Measurements from ENCODE around the gene CD44. TPM values are rescaled to one million over a fixed set of nuclear protein-coding genes. Genes with fewer than 3 reads are reported as not detected.

Gene CD44
- total RNA-seq, 1 experiment from 2014 or later = 121 TPM

DNA sequence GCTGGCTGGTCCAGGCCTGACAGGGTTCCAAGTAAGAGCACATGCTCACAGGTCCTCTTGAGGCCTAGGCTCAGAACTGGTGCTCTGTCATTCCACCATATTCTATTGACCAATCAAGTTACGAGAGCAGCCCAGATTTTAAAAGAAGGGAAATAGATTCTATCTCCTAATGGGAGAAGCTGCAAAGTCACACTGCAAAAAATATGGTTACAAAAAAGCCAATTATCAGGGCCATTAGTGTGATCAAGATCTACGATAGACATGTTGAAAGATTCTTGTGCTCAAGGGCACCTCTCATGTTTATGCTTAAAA is 96.1 kb downstream of the CD44 start:
- no peak for DNase-seq (ENCODE audit: low read depth in 1 of 2, low spot score in 2 of 2)
- Histone ChIP-seq H3K4me1 (replicated peaks) (peaks cover 37% of the 10 kb centered on the region), H3K9me3 (replicated peaks) (no peaks in the 10 kb centered on the region), H3K4me3 (no peak overlapping the region), H3K27me3 (replicated peaks) (no peaks in the 10 kb centered on the region), H3K27ac (no peak overlapping the region), H3K36me3 (peaks cover 24% of the 10 kb centered on the region)

DNA sequence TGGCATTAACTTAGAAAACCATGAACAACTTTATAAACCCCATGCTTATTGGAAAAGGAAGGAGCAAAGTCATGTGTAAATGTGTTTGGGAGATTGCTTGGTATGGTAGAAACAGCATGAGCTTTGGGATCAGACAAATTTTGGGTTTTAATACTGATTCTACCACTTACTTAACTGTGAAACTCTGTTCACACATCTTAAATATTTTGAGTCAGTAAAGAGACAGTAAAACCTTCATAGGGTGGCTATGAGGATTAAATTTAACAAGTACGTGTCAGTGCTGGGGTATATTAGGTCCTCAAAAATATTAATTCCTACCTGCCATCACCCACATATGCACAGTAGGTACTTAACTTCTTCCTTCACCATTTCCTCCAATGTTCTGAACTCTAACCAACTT is 96.5 kb downstream of the CD44 start:
- Histone ChIP-seq H3K4me1 (replicated peaks) (peaks cover 37% of the 10 kb centered on the region), H3K27ac (no peak overlapping the region)

DNA sequence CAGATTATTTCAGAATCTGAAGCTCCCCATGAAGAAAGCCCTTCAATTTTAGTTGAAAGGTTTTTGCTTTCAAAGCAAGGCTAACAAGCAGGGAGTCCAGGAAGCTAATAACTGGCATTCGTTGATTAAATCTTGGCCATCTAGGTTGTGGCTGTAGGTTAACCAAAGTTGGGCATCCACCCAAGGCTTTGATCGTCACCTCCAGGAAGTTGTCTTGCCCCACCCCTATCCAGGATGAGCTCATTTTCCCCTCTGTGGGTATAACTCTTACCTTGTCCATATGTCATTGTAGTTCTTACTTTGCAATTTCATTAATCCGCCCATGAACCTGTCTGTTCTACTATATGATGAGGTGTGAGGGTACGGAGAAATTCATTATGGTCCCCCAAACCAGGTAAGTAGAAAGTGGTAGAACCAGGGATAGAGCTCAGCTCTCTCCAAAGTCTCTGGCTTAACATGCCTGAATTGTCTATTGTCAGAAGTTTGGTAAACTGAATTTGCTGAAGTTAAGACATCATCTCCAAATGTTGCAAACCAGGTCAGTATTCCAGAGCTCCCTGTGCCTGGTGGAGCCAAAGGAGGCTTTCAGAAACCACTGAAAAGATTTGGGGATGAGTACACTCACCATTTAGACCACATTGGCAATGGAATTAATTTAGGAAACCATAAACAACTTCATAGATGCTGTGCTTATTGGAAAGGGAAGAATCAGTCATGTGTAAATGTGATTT is 97.1 kb downstream of the CD44 start:
- Histone ChIP-seq H3K9me3 (replicated peaks) (no peaks in the 10 kb centered on the region), H3K27ac (no peak overlapping the region), H3K4me1 (replicated peaks) (peaks cover 37% of the 10 kb centered on the region), H3K36me3 (peaks cover 14% of the 10 kb centered on the region), H3K4me3 (no peak overlapping the region), H3K27me3 (replicated peaks) (no peaks in the 10 kb centered on the region)
- no peak for DNase-seq (ENCODE audit: low read depth in 1 of 2, low spot score in 2 of 2)

More for the DNA sequence above, 96.5 kb downstream of the CD44 start:
- H3K36me3 ChIP-seq = peaks cover 20% of the 10 kb centered on the region
- H3K9me3 ChIP-seq (replicated peaks) = no peaks in the 10 kb centered on the region
- H3K4me3 ChIP-seq = no peak overlapping the region
- no peak for DNase-seq (ENCODE audit: low read depth in 1 of 2, low spot score in 2 of 2)
- H3K27me3 ChIP-seq (replicated peaks) = no peaks in the 10 kb centered on the region

DNA sequence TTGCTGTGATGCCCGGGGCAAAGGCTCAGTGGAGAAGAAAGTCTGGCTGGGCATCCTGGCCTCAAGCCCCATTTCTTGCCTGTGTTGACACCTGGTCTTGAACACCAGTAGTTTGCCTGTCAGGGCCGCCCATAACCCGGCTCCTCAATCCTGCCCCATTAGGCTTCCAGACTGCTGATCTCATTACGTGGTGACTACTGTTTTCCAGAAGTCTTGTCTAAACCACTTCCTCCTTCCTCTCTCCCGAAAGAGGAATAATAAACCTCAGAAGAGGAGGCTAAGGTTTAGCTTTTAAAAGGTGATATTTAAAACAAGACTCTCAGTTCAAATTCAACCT is 97.7 kb downstream of the CD44 start:
- H3K27me3 ChIP-seq (replicated peaks) = no peaks in the 10 kb centered on the region
- H3K36me3 ChIP-seq = peaks cover 9% of the 10 kb centered on the region
- no peak overlapping the region for H3K27ac ChIP-seq
- no peak overlapping the region for H3K4me3 ChIP-seq
- peaks cover 37% of the 10 kb centered on the region for H3K4me1 ChIP-seq (replicated peaks)
- H3K9me3 ChIP-seq (replicated peaks) = no peaks in the 10 kb centered on the region
- no peak for DNase-seq (ENCODE audit: low read depth in 1 of 2, low spot score in 2 of 2)

DNA sequence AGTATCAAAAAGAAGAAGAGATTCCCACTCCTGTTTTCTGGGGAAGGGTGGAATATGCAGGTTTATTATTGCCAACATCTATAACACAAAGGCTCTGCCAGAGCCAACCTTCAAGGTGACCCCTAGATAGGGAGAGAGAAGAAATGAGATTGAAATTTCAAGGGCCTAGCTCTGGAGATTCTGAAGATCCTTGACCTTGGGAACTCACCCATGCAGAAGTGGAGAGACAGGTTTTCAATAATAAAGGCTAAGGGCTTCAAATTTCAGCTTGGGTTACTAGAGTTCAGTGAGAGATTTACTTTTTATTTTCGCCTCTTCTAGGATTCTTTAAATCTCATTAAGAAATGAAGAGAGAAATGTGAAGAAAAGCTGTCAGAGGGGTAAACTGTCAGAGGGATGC is 98.4 kb downstream of the CD44 start:
- no peak for DNase-seq (ENCODE audit: low read depth in 1 of 2, low spot score in 2 of 2)
- H3K27me3 ChIP-seq (replicated peaks) = no peaks in the 10 kb centered on the region
- peaks cover 35% of the 10 kb centered on the region for H3K4me1 ChIP-seq (replicated peaks)
- no peak overlapping the region for H3K27ac ChIP-seq
- H3K36me3 ChIP-seq = peaks cover 3% of the 10 kb centered on the region; the same call in 1 of the 2 replicates
- no peaks in the 10 kb centered on the region for H3K9me3 ChIP-seq (replicated peaks)
- no peak overlapping the region for H3K4me3 ChIP-seq

DNA sequence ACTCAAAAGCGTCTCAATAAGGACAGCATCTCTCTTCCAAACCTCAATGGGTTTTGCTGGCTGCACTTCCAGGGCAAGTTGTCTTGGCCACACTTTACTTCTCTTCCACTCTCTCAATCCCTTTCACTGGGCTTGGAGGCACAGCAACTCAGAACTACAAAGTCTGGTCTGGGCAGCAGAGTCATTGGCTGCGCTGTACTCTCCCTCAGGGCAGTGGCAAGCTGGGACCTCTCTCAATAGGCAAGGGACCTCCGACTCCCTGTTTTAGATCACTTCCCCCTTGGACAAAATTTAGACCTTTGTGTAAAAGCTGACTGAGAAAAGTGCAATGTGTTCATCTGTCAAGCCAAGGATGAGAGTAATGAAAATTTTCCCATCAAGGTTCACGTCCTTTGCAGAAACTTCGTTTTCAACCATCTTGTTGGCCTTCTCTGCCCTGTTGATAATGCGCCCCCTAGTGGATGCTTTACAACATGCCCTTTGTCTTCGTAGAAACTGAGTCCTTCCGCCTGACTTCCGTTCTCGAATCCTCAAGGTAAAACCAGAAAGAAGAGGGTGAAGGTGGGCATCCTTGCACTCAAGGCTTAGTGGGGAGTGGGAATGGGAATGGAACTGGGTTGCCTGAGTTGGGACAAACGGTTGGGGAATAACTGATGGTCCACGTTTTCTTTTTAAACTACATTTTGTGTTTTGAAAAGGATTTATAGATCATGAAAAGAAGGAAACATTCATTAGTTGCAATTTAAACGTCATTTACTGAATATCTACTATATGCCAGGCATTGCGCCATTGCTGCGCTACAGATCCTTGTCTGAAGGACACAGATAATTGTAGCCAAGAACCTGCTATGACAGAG is 99.1 kb downstream of the CD44 start:
- Histone ChIP-seq H3K27me3 (replicated peaks) (no peaks in the 10 kb centered on the region), H3K9me3 (replicated peaks) (no peaks in the 10 kb centered on the region), H3K4me1 (replicated peaks) (peaks cover 35% of the 10 kb centered on the region), H3K36me3 (no peaks in the 10 kb centered on the region), H3K4me3 (no peak overlapping the region), H3K27ac (no peak overlapping the region)
- peak in 1 of 2 experiments; percentile 30 for DNase-seq (ENCODE audit: low read depth in 1 of 2, low spot score in 2 of 2)

DNA sequence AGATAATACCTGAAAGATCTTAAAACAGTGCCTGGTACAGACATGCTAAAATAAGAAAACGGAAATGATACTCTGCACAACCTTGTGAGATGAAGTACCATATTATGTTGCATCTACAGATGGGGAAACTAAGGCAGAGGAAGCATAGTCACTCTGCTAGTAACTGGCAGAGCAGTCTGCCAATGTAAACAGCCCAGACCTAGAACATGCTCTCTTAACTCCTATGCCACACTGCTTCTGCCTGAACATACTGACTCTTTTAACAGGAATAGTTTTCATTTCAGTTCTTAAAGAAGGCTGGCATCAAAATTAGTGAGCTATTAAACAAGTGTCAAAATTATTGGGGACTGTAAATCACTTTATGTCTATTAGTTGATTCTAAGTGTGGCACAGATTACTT is 99.9 kb downstream of the CD44 start:
- H3K36me3 ChIP-seq = no peaks in the 10 kb centered on the region
- H3K27me3 ChIP-seq (replicated peaks) = no peaks in the 10 kb centered on the region
- no peak for DNase-seq (ENCODE audit: low read depth in 1 of 2, low spot score in 2 of 2)
- peaks cover 35% of the 10 kb centered on the region for H3K4me1 ChIP-seq (replicated peaks)
- H3K9me3 ChIP-seq (replicated peaks) = no peaks in the 10 kb centered on the region
- H3K27ac ChIP-seq = no peak overlapping the region
- H3K4me3 ChIP-seq = no peak overlapping the region

DNA sequence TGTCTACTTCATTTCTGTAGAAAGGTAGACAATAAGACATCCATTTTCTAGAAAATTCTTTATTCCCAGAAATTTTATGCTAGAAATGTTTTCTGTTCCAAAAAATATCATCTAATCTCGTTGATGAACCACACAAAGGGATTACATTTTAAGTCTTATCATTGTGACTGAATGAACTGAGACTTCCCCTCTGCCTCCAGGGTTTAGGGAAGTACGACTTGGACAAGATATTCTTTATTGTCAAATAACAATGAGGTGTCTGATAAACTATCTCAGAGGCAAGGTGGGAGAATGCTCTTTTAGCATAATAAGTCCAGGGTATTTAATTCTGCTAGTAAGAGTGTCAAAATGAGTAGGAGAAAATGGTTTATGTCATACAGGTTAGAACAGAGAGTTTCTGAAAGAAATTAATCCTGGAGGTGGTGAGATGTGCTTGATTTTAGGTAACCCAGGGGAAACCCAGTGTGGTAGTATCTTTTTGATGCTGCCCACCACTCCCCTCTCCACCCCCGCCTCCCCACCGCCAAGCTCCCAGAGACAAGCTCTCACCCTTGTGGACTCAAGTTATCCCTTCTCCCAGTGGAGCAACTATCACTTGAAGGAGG is 100.6 kb downstream of the CD44 start:
- Histone ChIP-seq H3K27ac (no peak overlapping the region), H3K9me3 (replicated peaks) (no peaks in the 10 kb centered on the region), H3K36me3 (no peaks in the 10 kb centered on the region), H3K4me3 (no peak overlapping the region), H3K4me1 (replicated peaks) (peaks cover 35% of the 10 kb centered on the region), H3K27me3 (replicated peaks) (no peaks in the 10 kb centered on the region)
- DNase-seq (ENCODE audit: low read depth in 1 of 2, low spot score in 2 of 2) = no peak

DNA sequence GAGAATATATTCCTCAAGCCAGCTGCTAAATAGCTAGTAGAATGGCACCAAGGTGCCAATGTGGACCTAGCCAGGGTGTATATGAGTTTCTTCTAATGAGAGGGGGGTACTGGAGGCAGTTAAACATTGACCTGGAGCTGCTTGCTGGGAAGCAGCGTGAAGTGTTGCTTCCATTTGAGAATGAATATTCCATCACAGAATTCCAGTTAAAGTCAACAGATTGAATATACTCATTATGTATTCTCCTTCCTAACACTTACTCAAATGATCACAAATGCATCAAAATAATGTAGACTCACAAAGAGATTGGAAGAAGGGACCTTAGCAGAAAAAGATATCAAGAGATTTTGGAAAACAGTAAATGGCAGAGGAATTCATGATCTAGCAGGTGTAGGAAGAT is 102.1 kb downstream of the CD44 start:
- Histone ChIP-seq H3K27ac (no peak overlapping the region), H3K9me3 (replicated peaks) (no peaks in the 10 kb centered on the region), H3K4me3 (no peak overlapping the region), H3K36me3 (no peaks in the 10 kb centered on the region), H3K4me1 (replicated peaks) (peaks cover 30% of the 10 kb centered on the region), H3K27me3 (replicated peaks) (no peaks in the 10 kb centered on the region)
- DNase-seq (ENCODE audit: low read depth in 1 of 2, low spot score in 2 of 2) = no peak

DNA sequence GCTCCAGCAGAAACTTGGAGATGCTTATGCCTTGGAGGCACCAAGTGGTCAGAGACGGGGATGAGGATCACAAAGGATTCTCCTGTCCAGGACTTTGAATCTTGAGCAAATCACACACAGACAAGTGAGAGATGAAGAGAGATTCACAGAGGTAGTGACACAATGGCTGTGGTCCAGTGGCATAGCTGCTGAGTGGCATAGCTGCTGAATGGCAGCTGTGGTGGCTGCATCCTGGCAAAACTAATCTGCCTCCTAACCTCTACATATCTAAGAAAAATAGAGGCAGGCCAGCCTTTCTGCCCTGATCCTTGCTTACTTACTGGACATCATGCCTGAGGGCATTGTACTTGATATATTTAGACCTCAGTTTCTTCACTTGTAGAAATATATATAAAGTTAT is 102.6 kb downstream of the CD44 start:
- H3K27me3 ChIP-seq (replicated peaks) = no peaks in the 10 kb centered on the region
- no peak overlapping the region for H3K4me3 ChIP-seq
- no peak for DNase-seq (ENCODE audit: low read depth in 1 of 2, low spot score in 2 of 2)
- H3K4me1 ChIP-seq (replicated peaks) = peaks cover 25% of the 10 kb centered on the region
- no peak overlapping the region for H3K27ac ChIP-seq
- H3K9me3 ChIP-seq (replicated peaks) = no peaks in the 10 kb centered on the region
- H3K36me3 ChIP-seq = no peaks in the 10 kb centered on the region

DNA sequence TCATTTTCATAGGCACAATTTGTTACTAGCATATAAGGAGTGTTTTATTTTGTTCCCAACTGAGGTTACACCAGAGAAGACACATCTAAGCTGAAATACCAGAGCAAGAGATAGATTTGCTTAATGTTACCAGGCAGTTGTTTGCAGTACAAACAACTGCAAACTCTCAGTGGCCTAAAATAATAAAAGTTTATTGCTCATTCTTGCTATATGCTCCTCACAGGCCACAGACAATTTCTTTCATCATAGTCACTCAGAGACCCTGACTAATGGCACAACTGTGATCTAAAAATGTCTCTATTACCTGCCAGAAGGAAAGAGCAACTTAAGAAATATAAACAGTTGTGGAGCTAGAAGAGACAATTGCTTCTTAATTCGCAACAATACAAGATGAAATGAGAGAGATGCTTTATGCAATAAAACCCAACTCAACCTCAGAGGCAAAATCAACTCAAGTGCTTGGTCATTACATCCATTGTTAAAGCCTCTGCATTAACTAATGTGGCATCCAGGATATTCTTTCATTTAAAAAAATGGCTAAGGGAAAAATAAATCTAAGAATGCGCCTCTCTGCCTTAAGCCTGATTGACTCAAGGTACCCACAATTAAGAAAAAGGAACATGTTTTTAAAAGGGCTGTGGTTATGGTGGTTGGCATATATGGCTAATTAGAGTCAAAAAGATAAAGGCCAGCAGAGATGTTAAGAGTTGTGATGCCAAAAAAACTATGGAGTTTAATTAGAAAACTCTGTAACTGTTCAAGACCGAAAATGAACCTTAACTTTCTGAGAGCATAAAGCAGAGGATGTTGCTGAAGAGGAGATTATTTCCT is 103.7 kb downstream of the CD44 start:
- H3K27me3 ChIP-seq (replicated peaks) = no peaks in the 10 kb centered on the region
- H3K27ac ChIP-seq = peak overlapping the region; percentile 21
- no peaks in the 10 kb centered on the region for H3K9me3 ChIP-seq (replicated peaks)
- no peaks in the 10 kb centered on the region for H3K36me3 ChIP-seq
- no peak overlapping the region for H3K4me3 ChIP-seq
- DNase-seq (ENCODE audit: low read depth in 1 of 2, low spot score in 2 of 2) = peak in 1 of 2 experiments; percentile 46
- H3K4me1 ChIP-seq (replicated peaks) = peaks cover 18% of the 10 kb centered on the region

DNA sequence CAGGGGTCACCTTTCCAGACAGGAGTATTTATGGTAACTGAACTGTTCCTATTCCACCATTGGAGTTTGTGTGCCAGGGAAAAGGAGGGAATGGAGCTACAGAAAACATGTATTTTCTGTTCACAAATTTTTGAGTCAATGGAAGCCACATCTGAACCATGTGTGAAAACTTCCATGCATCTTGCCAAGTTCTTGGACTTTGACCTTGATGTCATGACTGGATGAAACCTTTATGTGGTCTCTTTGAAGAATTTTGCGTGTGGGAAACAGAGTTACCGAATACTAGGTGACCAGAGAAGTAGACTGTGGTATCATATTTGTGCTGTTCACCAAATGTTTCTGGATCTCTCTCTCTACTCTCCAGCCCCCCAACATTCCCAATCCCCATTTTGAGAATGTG is 104.8 kb downstream of the CD44 start:
- H3K9me3 ChIP-seq (replicated peaks) = no peaks in the 10 kb centered on the region
- no peaks in the 10 kb centered on the region for H3K27me3 ChIP-seq (replicated peaks)
- H3K36me3 ChIP-seq = no peaks in the 10 kb centered on the region
- no peak for DNase-seq (ENCODE audit: low read depth in 1 of 2, low spot score in 2 of 2)
- H3K4me3 ChIP-seq = no peak overlapping the region
- H3K27ac ChIP-seq = no peak overlapping the region
- H3K4me1 ChIP-seq (replicated peaks) = peaks cover 18% of the 10 kb centered on the region

DNA sequence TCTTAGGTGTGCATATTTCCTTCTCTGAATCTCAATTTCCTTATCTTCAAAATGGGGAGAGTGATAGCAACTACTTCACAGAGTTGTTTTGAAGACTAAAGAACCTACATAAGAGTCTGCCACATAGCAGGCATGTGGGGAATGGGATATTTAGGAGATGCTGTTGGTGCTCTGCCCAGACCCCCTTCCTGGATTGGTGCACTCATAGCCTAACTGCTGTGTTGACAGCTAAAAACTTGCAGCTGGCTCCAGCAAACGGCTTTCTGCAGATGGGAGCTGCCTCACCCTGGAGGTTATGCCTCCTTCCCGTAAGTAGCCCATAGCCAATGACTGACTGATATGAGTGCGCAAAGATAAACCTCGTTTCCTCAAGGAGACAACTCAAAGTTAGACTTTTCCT is 106.1 kb downstream of the CD44 start:
- H3K27ac ChIP-seq = no peak overlapping the region
- H3K9me3 ChIP-seq (replicated peaks) = no peaks in the 10 kb centered on the region
- DNase-seq (ENCODE audit: low read depth in 1 of 2, low spot score in 2 of 2) = no peak
- no peaks in the 10 kb centered on the region for H3K36me3 ChIP-seq
- H3K4me1 ChIP-seq (replicated peaks) = peaks cover 18% of the 10 kb centered on the region
- H3K4me3 ChIP-seq = no peak overlapping the region
- no peaks in the 10 kb centered on the region for H3K27me3 ChIP-seq (replicated peaks)

Measured in SJSA1 (cell line).